ENCODE results near the gene MYADML2.
A peak's percentile ranks its signal among the peaks of the same experiment; 100 is the strongest.

Gene MYADML2

DNA sequence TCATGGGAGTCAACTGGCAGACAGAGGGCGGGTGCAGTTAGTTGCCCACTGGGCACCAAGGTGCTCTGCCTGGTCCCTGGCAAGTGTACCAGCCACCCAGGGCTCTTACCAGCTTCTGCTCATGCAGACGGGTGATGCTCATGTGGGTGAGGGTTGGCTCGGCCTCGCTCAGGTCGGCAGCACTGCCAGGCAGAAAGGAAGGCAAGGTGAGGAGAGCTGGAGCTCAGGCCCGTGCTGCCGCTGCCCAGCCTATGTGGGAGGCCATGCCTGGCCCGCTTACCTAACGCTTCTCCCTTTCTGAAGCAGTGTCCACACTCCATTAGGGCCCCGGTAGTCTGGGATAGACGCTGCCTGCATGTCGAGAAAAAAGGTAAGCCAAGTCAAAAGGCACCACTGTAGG, 31.7 kb downstream of the MYADML2 start:
- Histone ChIP-seq H3K36me3 (ENCODE audit: insufficient read depth, low read length) (peaks cover 39% of the 10 kb centered on the region), H2AFZ (ENCODE audit: low read depth, low read length) (no peak overlapping the region), H3K4me3 (ENCODE audit: low read length) (no peak overlapping the region), H3K4me1 (ENCODE audit: insufficient read depth, low read length) (peaks cover 16% of the 10 kb centered on the region), H3K9me3 (ENCODE audit: low read length) (no peaks in the 10 kb centered on the region), H3K27me3 (ENCODE audit: insufficient read depth, low read length) (no peaks in the 10 kb centered on the region)

DNA sequence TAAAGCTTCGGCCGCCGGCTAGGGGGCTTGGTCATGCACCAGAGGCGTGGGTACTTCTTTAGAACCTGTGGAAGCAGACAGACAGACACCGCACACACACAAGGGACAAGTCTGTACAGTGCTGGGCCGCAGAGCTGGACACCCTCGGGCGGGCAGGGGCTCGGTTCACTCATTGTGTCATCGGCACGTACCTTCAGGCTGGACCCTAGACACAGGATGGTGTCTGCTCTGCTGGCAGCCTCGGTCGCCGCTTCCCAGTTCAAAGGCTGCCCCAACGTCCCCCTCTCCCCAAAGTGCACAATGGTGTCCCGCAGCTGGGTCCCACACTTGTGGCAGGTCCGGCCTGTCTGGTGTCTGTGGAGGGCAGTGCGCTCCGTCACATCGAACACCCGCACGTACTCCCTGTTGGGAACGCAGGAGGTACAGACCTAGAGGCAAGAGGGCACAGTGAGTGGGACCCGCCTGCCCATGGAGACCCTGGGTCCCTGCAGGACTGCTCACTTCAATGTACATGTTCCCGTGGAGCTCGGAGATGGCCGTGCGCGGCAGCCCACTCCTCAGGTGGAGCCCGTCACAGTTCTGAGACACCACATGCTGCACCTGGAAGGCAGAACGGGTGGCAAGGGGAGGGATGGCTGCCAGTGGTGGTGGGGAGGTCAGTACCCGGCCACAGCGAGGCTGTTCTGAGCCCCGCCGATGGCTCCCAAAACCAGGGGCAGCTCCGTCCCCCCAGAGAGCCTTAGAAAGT, 32.8 kb downstream of the MYADML2 start:
- no peak overlapping the region for H3K4me3 ChIP-seq (ENCODE audit: low read length)
- no peaks in the 10 kb centered on the region for H3K9me3 ChIP-seq (ENCODE audit: low read length)
- H3K4me1 ChIP-seq (ENCODE audit: insufficient read depth, low read length): peaks cover 24% of the 10 kb centered on the region
- H3K27me3 ChIP-seq (ENCODE audit: insufficient read depth, low read length): no peaks in the 10 kb centered on the region
- H2AFZ ChIP-seq (ENCODE audit: low read depth, low read length): no peak overlapping the region
- peaks cover 39% of the 10 kb centered on the region for H3K36me3 ChIP-seq (ENCODE audit: insufficient read depth, low read length)

DNA sequence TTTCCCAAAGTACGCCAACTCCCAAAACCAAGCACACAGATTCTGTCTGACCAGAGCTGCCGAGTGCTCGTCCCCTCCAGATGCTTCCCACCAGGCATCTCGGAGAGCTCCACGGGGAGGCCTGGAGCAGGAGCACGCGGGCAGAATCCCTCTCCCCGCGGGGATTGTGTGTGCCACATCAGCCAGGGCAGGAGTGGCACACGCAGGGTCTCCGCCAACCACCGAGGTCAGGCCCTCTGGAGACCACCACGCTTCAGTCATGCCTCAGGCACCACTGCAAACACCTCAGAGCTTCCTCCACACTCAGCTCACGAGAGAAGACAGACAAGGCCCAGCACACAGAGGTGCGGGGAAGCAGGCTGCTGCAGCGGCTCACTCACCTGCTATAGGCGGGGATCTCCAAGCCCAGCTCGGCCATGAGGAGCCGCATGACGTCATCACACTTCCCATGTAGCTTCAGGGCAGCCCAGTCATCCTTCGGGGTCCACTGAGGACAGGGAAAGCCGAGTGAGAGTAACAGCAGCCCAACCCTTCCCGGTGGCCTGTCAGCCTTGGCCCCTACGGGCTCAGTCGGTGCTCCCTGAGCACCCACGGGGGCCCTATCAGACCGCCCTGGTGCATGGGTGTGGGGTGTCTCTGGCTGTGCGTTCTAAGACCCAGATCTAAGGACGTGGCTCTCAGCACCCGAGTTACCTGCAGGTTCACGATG, 33.5 kb downstream of the MYADML2 start:
- peaks cover 42% of the 10 kb centered on the region for H3K36me3 ChIP-seq (ENCODE audit: insufficient read depth, low read length)
- H3K4me3 ChIP-seq (ENCODE audit: low read length): no peak overlapping the region
- peaks cover 24% of the 10 kb centered on the region for H3K4me1 ChIP-seq (ENCODE audit: insufficient read depth, low read length)
- H3K27me3 ChIP-seq (ENCODE audit: insufficient read depth, low read length): no peaks in the 10 kb centered on the region
- H2AFZ ChIP-seq (ENCODE audit: low read depth, low read length): no peak overlapping the region
- no peaks in the 10 kb centered on the region for H3K9me3 ChIP-seq (ENCODE audit: low read length)

DNA sequence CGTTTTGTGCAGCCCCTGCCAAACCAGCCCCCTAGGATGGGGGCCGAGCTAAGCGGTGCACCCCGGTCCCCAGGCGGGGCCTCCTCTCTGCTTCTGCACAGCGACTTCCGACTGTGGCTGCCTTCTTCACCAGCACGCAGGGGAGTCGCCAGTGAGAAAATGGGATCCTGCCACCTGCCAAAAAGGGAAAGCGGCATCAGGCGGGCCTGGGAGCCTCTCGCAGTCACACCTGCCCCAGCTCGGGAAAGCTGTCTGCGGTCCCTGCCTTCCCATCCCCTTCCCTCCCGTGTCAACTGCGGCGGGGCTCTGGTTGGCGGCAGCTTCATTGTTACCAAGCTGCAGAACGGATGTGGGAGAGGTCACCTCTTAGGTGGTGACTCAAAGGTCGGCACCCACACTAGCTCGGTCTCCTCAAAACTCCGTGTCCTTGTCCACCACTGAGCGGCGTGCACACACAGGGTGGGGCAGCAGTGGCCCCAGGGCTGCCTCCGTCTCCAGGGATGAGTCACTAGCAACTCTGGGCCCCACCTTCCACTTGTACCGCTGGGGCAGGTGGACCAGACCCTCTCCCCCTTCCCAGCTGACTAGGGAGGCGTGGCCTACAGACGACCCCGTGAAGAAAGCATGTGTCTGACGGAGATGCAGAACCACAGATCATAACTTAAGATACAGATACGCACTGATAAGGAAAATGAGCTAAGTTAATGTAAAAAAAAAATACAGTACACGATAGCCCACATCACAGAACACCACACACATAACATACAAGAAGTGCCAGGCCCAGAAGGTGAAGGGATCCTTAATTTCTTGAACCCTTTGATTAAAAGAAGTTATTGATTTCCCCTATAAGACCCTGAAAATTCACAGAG, 34.4 kb downstream of the MYADML2 start:
- H3K4me1 ChIP-seq (ENCODE audit: insufficient read depth, low read length): peaks cover 20% of the 10 kb centered on the region

DNA sequence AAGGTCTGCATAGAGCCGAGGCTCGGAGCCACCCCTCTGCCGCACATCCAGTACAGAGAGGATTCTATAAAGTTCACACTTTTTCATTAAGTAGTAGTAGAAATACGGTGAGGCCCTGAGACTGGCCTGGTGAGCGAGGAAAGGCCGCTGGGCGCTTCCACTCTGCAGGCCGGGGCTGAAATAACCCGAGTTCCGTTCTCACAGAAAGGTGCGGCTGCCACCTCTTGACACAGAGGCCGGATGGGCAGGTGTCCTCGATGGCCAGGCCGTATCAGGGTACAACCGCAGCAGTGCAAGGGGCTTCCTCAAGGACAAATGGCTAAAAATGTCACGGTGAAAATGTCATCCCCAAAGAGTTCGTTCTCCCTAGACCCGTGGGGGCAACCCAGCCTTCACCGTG, 35.1 kb downstream of the MYADML2 start:
- Histone ChIP-seq H3K4me1 (ENCODE audit: insufficient read depth, low read length) (peaks cover 15% of the 10 kb centered on the region), H3K4me3 (ENCODE audit: low read length) (no peak overlapping the region), H3K36me3 (ENCODE audit: insufficient read depth, low read length) (peaks cover 55% of the 10 kb centered on the region), H2AFZ (ENCODE audit: low read depth, low read length) (no peak overlapping the region), H3K9me3 (ENCODE audit: low read length) (no peaks in the 10 kb centered on the region), H3K27me3 (ENCODE audit: insufficient read depth, low read length) (no peaks in the 10 kb centered on the region)

More for the DNA sequence above, 34.4 kb downstream of the MYADML2 start:
- no peak overlapping the region for H3K4me3 ChIP-seq (ENCODE audit: low read length)
- no peak overlapping the region for H2AFZ ChIP-seq (ENCODE audit: low read depth, low read length)
- no peaks in the 10 kb centered on the region for H3K27me3 ChIP-seq (ENCODE audit: insufficient read depth, low read length)
- peaks cover 49% of the 10 kb centered on the region for H3K36me3 ChIP-seq (ENCODE audit: insufficient read depth, low read length)
- no peaks in the 10 kb centered on the region for H3K9me3 ChIP-seq (ENCODE audit: low read length)

DNA sequence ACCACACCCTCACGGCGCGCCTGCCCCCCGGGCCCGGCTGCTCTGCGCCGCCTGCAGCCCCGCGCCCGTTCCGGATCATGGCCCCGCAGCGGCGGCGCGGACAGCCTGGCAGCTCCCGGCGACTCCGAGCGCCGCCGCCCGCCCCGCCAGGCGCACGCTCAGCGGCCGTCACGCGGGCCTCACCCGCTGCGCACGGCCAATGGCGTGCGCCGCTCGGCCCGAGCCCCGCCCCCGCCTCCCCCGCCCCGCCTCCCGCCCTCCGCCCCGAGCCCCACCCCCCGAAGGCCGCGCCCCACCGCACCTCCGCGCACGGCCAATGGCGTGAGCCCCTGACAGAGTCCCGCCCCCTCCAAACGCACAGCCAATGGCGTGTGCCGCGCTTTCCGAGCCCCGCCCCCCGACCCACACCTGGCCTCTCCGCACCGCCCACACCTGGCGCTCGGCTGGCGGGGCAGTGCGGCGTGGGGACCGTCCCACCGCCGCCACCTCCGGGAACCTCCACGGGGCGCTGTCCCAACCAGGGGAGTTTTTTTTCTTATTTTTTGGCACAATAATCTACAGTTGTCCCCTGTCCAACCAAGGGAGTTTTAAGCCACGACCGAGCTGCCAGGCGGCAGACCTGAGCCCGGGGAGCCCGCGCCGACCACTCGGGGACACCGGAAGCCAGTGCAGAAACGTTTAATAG, 35.6 kb downstream of the MYADML2 start, which contains the start of gene PCYT2:
Gene PCYT2 (minus strand): TSS at position 123 of the 685 bp plus-strand sequence. CDS start 44 bp downstream, at position 79.
- H3K4me3 ChIP-seq (ENCODE audit: low read length): peak within 1 kb of the TSS; percentile 77
- no peaks in the 10 kb centered on the region for H3K27me3 ChIP-seq (ENCODE audit: insufficient read depth, low read length)
- peaks cover 11% of the 10 kb centered on the region for H3K4me1 ChIP-seq (ENCODE audit: insufficient read depth, low read length)
- peaks cover 56% of the 10 kb centered on the region for H3K36me3 ChIP-seq (ENCODE audit: insufficient read depth, low read length)
- H2AFZ ChIP-seq (ENCODE audit: low read depth, low read length): peak within 1 kb of the TSS; percentile 9
- no peaks in the 10 kb centered on the region for H3K9me3 ChIP-seq (ENCODE audit: low read length)

DNA sequence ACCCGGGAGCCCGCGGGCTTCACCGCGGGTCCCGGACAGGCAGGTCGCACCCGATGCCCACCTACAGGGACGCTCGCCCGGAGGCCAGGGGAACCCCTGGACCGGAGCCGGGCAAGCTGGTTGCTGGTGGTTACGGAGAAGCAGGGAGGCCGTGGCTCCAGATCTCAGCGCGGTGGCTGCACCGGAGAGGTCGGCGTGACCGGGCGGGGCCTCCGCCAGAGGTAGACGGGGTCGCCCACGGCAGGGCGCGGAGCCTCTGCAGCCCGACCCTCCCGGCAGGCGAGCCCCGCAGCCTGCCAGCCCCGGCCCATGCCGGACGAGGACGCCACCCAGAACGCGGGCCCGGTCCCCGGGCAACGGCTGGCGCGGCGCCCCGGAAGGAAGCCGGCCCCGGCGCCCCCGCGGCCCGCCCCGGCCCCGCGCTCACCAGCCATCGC, 36.2 kb downstream of the MYADML2 start:
- Histone ChIP-seq H3K36me3 (ENCODE audit: insufficient read depth, low read length) (peaks cover 56% of the 10 kb centered on the region), H3K9me3 (ENCODE audit: low read length) (no peaks in the 10 kb centered on the region), H2AFZ (ENCODE audit: low read depth, low read length) (peak overlapping the region; percentile 9), H3K4me3 (ENCODE audit: low read length) (peak overlapping the region; percentile 77), H3K4me1 (ENCODE audit: insufficient read depth, low read length) (peaks cover 11% of the 10 kb centered on the region), H3K27me3 (ENCODE audit: insufficient read depth, low read length) (no peaks in the 10 kb centered on the region)

DNA sequence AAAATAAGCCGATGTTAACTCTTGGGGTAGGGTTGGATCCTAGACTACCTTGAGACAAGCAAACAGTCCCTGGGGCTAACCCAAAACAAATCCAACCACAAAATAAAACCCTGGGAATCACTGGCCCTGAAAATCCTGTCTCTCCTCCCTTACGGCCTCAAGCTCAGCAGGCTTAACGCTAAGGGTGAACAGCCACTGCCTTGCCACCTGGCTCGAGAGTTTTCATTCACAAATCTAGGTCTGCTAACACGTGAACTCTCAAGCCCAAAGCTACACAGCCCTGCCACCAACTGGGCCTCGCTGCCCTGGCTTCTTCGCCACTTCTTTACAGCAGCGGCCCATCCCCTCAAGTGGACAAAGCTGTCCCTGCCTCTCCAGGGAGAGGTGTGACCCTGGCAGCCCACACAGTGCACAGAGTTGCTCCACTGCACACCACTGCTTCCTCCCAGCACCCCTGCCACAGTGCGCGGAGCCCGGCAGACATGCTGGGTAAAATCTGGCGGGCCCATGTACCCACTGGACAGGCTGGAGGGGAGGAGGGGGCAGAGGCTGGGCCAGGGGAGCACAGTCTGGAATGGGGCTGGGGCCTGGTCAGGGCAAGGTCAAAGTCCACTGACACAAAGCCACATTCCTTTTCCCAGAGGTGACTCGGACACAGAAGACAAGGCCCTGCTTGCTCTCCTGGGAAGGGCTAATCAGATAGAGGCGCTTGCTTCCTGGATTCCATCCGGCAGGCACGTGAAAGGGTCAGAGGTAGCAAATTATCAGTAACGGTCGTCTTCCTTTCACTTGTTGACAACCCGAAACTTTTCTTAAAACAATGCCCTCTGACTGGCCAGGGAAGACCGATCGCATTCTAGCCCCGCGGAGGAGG, 36.8 kb downstream of the MYADML2 start:
- peaks cover 11% of the 10 kb centered on the region for H3K4me1 ChIP-seq (ENCODE audit: insufficient read depth, low read length)
- no peaks in the 10 kb centered on the region for H3K27me3 ChIP-seq (ENCODE audit: insufficient read depth, low read length)
- H3K36me3 ChIP-seq (ENCODE audit: insufficient read depth, low read length): peaks cover 53% of the 10 kb centered on the region
- H3K4me3 ChIP-seq (ENCODE audit: low read length): peak overlapping the region; percentile 77
- no peaks in the 10 kb centered on the region for H3K9me3 ChIP-seq (ENCODE audit: low read length)
- H2AFZ ChIP-seq (ENCODE audit: low read depth, low read length): peak overlapping the region; percentile 9

DNA sequence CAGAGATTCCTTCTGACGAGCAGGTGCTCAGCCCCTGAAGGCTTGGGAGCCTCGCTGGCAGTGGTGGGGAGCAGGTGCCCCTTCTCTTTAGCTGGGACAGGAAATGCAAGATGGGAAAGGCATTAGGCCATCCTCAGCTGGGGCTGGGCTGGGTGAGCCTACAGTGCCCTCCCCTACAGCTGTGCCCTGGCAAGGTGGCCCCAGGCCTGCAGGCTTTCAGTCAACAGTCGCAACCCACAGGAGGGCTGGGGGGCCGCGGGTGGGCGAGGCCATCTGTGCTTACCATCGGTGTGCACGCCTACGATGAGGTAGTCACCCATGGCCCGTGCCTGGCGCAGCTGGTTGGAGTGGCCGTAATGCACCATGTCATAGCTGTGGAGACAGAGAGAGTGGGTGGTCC, 37.8 kb downstream of the MYADML2 start:
- no peak overlapping the region for H2AFZ ChIP-seq (ENCODE audit: low read depth, low read length)
- H3K36me3 ChIP-seq (ENCODE audit: insufficient read depth, low read length): peaks cover 45% of the 10 kb centered on the region
- H3K27me3 ChIP-seq (ENCODE audit: insufficient read depth, low read length): no peaks in the 10 kb centered on the region
- no peaks in the 10 kb centered on the region for H3K9me3 ChIP-seq (ENCODE audit: low read length)
- H3K4me1 ChIP-seq (ENCODE audit: insufficient read depth, low read length): peaks cover 11% of the 10 kb centered on the region
- H3K4me3 ChIP-seq (ENCODE audit: low read length): no peak overlapping the region

DNA sequence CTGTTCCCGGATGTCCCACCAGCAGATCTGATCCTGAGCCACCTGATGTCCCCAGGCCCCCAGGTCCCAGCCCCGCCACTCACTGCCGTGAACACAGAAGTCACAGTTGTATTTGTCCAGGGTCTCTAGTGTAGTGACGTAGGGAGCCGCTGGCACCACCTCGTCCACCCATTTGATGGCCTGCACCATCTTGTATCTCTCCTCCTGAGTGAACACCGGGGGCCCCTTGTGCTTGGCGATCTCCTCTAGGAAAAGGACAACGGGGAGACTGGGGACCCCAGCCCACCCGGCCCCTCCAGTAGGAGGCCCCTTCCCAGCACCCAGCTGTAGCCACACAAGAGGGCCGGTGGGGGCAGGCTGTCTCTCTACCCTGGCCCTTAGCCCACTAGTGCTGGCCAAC, 38.2 kb downstream of the MYADML2 start:
- Histone ChIP-seq H3K27me3 (ENCODE audit: insufficient read depth, low read length) (no peaks in the 10 kb centered on the region), H3K36me3 (ENCODE audit: insufficient read depth, low read length) (peaks cover 41% of the 10 kb centered on the region), H3K4me1 (ENCODE audit: insufficient read depth, low read length) (peaks cover 11% of the 10 kb centered on the region), H2AFZ (ENCODE audit: low read depth, low read length) (no peak overlapping the region), H3K9me3 (ENCODE audit: low read length) (no peaks in the 10 kb centered on the region), H3K4me3 (ENCODE audit: low read length) (no peak overlapping the region)

DNA sequence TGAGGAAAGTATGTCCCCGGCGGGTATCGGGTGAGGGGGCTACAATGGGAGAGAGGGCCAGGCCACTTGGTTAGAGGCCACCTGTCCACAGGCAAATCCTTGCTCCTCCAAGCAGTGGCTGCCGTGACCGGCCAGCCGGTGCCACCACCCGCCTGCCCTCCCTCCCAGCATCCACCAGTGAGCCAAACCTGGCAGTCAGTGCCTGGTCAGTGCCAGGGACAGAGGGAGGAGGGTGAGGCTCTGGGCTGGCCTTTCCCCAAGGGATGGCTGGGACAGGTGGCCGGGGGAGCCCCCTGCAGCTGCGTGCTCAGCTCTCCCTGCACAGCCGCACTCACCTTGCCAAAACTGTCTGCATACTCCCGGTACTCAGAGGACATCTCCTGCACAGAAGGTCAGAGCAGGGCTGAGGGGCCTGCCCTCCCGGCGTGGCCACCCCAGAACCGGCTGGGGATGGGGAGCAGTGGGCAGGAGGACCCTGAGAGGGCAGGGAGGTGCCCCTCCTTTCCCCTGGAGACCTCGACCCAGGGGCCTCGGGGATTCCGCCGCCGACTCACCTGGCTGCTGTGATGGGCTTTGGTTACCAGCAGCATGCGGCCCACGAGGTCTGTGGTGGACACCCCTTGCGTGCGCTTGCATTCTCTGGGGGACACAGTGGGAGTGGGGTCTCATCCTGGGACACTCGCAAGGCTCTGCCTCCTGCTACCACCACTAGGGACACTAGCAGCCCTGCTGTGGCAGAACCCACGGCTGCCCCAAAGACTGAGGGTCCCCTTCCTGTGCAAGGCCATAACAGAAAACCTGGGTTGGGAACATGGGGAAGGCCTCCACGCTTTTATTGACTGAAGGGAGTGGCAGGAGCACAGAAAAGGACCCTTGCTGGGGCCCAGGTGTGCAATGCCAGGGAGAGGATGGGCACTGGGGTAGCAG, 39.6 kb downstream of the MYADML2 start:
- no peaks in the 10 kb centered on the region for H3K27me3 ChIP-seq (ENCODE audit: insufficient read depth, low read length)
- peaks cover 28% of the 10 kb centered on the region for H3K36me3 ChIP-seq (ENCODE audit: insufficient read depth, low read length)
- H3K4me3 ChIP-seq (ENCODE audit: low read length): no peak overlapping the region
- H3K4me1 ChIP-seq (ENCODE audit: insufficient read depth, low read length): peaks cover 11% of the 10 kb centered on the region
- H3K9me3 ChIP-seq (ENCODE audit: low read length): no peaks in the 10 kb centered on the region
- no peak overlapping the region for H2AFZ ChIP-seq (ENCODE audit: low read depth, low read length)

Measured in neuron (in vitro differentiated cells).